AG04450 (cell line): ENCODE results near the gene TAF3. TPM values are rescaled to one million over a fixed set of nuclear protein-coding genes. Genes with fewer than 3 reads are reported as not detected.

Experiments
- CTCF ChIA-PET: fragments of 300-600, 350-600 bp; formaldehyde crosslinking; extraction: SDS; loops from one replicate; lab custom pipeline; 2022; ENCODE audit warnings: antibody characterized with exemption, inconsistent platforms; lab: Charles Lee
- POLR2A ChIA-PET: fragments of 350-600 bp; formaldehyde crosslinking; extraction: SDS; loops from one replicate; lab custom pipeline; 2021; ENCODE audit warnings: antibody characterized with exemption, inconsistent platforms; lab: Yijun Ruan, JAX
- DNase-seq: peaks from one replicate; pipeline ENCODE4 v3.0.0-alpha.2; 2011; ENCODE audit warnings: low read depth, low spot score
- H3K27ac ChIP-seq: one replicate; pipeline ENCODE4 v1.5.1; 2012; ENCODE audit warnings: low read depth, low read length, control low read depth
- H3K27me3 ChIP-seq: one replicate; pipeline ENCODE4 v1.6.0; 2012; ENCODE audit warnings: low read length; ENCODE audit not compliant: control insufficient read depth, insufficient read depth
- H3K4me3 ChIP-seq: 2 replicates; pipeline ENCODE4 v1.5.1; 2011; ENCODE audit warnings: mild to moderate bottlenecking, low read depth, low read length, control low read depth
- H3K9me3 ChIP-seq: 2 replicates; pipeline ENCODE4 v1.5.1; 2012; ENCODE audit warnings: low read length; ENCODE audit not compliant: control insufficient read depth, insufficient read depth
- polyA plus RNA-seq: library from polyadenylated mRNA; depleted of rRNA; stranded (reverse); fragments of >200 nt; gene quantifications from 2 replicates; pipeline ENCODE4 v1.2.3, GENCODE V29; 2011
- TF ChIP-seq, protein P1 (sequence below): IDR thresholded peaks from 2 replicates; pipeline ENCODE4 v1.5.1; 2011; ENCODE audit warnings: low read depth, low read length, control low read depth, inconsistent platforms

Gene TAF3
- polyA plus RNA-seq, 1 experiment, result 3.1 TPM

GRCh38 chr10:7956508-7956907 lies 138.2 kb downstream of the TAF3 start:
- POLR2A ChIA-PET, result no interaction called here
- CTCF ChIA-PET, result no interaction called here
- Histone ChIP-seq H3K9me3 (no peaks in the 10 kb centered on the region), H3K4me3 (no peak overlapping the region), H3K27me3 (no peaks in the 10 kb centered on the region), H3K27ac (no peak overlapping the region)
- peak; percentile 45 for DNase-seq
- TF ChIP-seq, protein P1, sequence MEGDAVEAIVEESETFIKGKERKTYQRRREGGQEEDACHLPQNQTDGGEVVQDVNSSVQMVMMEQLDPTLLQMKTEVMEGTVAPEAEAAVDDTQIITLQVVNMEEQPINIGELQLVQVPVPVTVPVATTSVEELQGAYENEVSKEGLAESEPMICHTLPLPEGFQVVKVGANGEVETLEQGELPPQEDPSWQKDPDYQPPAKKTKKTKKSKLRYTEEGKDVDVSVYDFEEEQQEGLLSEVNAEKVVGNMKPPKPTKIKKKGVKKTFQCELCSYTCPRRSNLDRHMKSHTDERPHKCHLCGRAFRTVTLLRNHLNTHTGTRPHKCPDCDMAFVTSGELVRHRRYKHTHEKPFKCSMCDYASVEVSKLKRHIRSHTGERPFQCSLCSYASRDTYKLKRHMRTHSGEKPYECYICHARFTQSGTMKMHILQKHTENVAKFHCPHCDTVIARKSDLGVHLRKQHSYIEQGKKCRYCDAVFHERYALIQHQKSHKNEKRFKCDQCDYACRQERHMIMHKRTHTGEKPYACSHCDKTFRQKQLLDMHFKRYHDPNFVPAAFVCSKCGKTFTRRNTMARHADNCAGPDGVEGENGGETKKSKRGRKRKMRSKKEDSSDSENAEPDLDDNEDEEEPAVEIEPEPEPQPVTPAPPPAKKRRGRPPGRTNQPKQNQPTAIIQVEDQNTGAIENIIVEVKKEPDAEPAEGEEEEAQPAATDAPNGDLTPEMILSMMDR, result no peak

- H3K4me3 ChIP-seq, result no peak overlapping the region
- no peaks in the 10 kb centered on the region for H3K9me3 ChIP-seq
- H3K27me3 ChIP-seq, result no peaks in the 10 kb centered on the region
- TF ChIP-seq, protein P1, result no peak
- DNase-seq, result no peak
- ChIA-PET POLR2A (no interaction called here), CTCF (interaction anchor here (0.7 to 0.8 kb wide), 2 partner anchors 15 to 1821 kb away, joined by 3 to 5 read pairs; no protein-coding TSS in a partner anchor)
- no peak overlapping the region for H3K27ac ChIP-seq
Measured at GRCh38 chr10:7957591-7957990, 139.3 kb downstream of the TAF3 start.

DNA sequence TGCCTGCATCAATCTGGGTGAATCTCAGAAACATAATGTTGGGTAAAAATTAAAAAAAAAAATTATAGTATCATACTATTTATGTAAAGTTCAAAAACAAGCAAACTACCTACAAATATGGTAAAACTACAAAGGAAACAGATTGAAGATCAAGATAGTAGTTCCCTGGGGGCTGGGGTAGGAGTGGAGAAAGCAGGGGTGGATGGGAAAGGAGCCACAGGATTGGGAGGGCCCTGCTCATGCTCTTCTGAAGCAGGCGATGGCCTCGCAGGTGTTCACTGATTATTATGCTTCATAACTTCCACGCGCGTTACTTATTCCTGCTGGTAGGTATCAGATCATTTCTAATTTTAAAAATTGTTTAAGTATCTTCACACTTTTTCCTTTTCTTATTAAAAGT lies 140.1 kb downstream of the TAF3 start:
- DNase-seq, result no peak
- CTCF ChIA-PET, result no interaction called here
- Histone ChIP-seq H3K9me3 (no peaks in the 10 kb centered on the region), H3K27me3 (no peaks in the 10 kb centered on the region), H3K4me3 (no peak overlapping the region), H3K27ac (no peak overlapping the region)
- TF ChIP-seq, protein P1, result no peak
- POLR2A ChIA-PET, result no interaction called here

- POLR2A ChIA-PET, result no interaction called here
Measured at GRCh38 chr10:7960108-7960507, 141.8 kb downstream of the TAF3 start.

GRCh38 chr10:7962592-7962991 lies 144.3 kb downstream of the TAF3 start:
- TF ChIP-seq, protein P1, result no peak
- ChIA-PET CTCF (no interaction called here), POLR2A (no interaction called here)
- DNase-seq, result no peak
- Histone ChIP-seq H3K27ac (no peak overlapping the region), H3K27me3 (no peaks in the 10 kb centered on the region), H3K9me3 (no peaks in the 10 kb centered on the region), H3K4me3 (no peak overlapping the region)

More at GRCh38 chr10:7960108-7960507, 141.8 kb downstream of the TAF3 start:
- H3K4me3 ChIP-seq, result no peak overlapping the region
- no peaks in the 10 kb centered on the region for H3K27me3 ChIP-seq
- CTCF ChIA-PET, result interaction anchor here (0.5 kb wide), 1 partner anchor 88 kb away, joined by 4 read pairs; no protein-coding TSS in a partner anchor
- no peaks in the 10 kb centered on the region for H3K9me3 ChIP-seq
- no peak for DNase-seq
- no peak overlapping the region for H3K27ac ChIP-seq
- TF ChIP-seq, protein P1, result no peak
